HepG2 (cell line): ENCODE measurements around the gene MARCOL.

Experiments
- CERS6 ChIP-seq: sonication (generic); formaldehyde crosslinking; IDR thresholded peaks from 2 replicates; pipeline ENCODE4 v1.5.0; 2020; ENCODE audit warnings: missing genetic modification reagents
- CTCF ChIP-seq: sonication (generic); formaldehyde crosslinking; IDR thresholded peaks from 2 replicates; pipeline ENCODE4 v1.5.0; 2020; ENCODE audit warnings: mild to moderate bottlenecking, missing genetic modification reagents, moderate library complexity
- KDM6A ChIP-seq: IDR thresholded peaks from 2 replicates; pipeline ENCODE4 v1.6.1; 2016; ENCODE audit warnings: low read depth
- MAX ChIP-seq: IDR thresholded peaks from 2 replicates; pipeline ENCODE4 v1.6.1; 2012; ENCODE audit warnings: inconsistent platforms
- MXI1 ChIP-seq: IDR thresholded peaks from 3 replicates; pipeline ENCODE4 v1.6.1; 2012; ENCODE audit warnings: low read depth, low read length, inconsistent platforms, borderline replicate concordance
- NCOR1 ChIP-seq: fragments of 200-600 bp; sonication (generic); IDR thresholded peaks from 2 replicates; pipeline ENCODE4 v1.7.0; 2017; ENCODE audit warnings: antibody characterized with exemption, low read length, borderline replicate concordance
- NR3C1 ChIP-seq: sonication (generic); formaldehyde crosslinking; IDR thresholded peaks from 2 replicates; pipeline ENCODE4 v1.4.0; 2020; ENCODE audit warnings: missing genetic modification reagents
- SAFB2 ChIP-seq: sonication (generic); formaldehyde crosslinking; IDR thresholded peaks from 2 replicates; pipeline ENCODE4 v1.5.1; 2020; ENCODE audit warnings: missing genetic modification reagents, low read depth, mild to moderate bottlenecking, borderline replicate concordance
- SP1 ChIP-seq, 2 experiments: fragments of 450-650 bp in 1 of 2; sonication (generic) in 1 of 2; formaldehyde crosslinking in 1 of 2; IDR thresholded peaks; 2 replicates each; pipeline versions ENCODE4 v1.4.0 to v1.6.1; 2016 to 2020; ENCODE audit warnings: missing genetic modification reagents in 1 of 2
- TSC22D2 ChIP-seq: sonication (generic); formaldehyde crosslinking; IDR thresholded peaks from 2 replicates; pipeline ENCODE4 v1.5.1; 2020; ENCODE audit warnings: missing genetic modification reagents, mild to moderate bottlenecking, borderline replicate concordance
- ZBTB10 ChIP-seq: sonication (generic); formaldehyde crosslinking; IDR thresholded peaks from 2 replicates; pipeline ENCODE4 v1.4.0; 2020; ENCODE audit warnings: missing genetic modification reagents, borderline replicate concordance
- ZFP90 ChIP-seq: sonication (generic); formaldehyde crosslinking; IDR thresholded peaks from 2 replicates; pipeline ENCODE4 v1.8.0; 2022; ENCODE audit warnings: missing genetic modification reagents, mild to moderate bottlenecking, inconsistent platforms, borderline replicate concordance
- ZNF646 ChIP-seq: sonication (generic); formaldehyde crosslinking; IDR thresholded peaks from 2 replicates; pipeline ENCODE4 v1.9.0; 2021; ENCODE audit warnings: mild to moderate bottlenecking, missing genetic modification reagents

- TF ChIP-seq TSC22D2 (CRISPR knock-in tag) (no peak), MXI1 (no peak), SAFB2 (no peak), ZFP90 (CRISPR knock-in tag) (no peak), CTCF (no peak), MAX (no peak), CERS6 (CRISPR knock-in tag) (no peak), NR3C1 (CRISPR knock-in tag) (no peak), ZNF646 (CRISPR knock-in tag) (no peak), NCOR1 (no peak), ZBTB10 (CRISPR knock-in tag) (no peak), SP1 (IDR thresholded peaks at IDR 0.05) (no peak), SP1 (CRISPR knock-in tag; IDR thresholded peaks at IDR 0.05) (no peak), KDM6A (CRISPR knock-in tag) (no peak)
Observed at GRCh38 chr5:148191010-148191409, 47.3 kb upstream of the MARCOL start.
